Measurements from ENCODE around the gene TBC1D10A.

DNA sequence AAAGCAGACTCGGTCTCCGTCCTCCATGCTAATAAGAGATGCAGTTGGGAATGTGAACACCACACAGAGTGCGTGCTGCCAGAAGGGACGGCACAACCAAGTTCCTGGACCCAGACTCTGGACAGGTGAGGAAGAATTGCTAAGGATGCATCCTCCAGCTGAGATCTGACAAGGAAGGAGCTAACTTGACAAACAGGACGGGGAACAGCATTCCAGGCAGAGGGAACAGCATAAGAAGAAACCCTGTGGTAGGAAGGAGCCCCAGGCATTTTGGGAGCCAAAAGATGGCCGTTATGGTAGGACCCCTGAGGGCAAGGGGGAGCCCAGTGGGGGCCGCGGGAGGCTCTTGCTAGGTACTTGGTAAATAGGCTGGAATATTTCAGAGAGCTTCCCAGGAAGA, 66.1 kb downstream of the TBC1D10A start:
- TF ChIP-seq POLR2AphosphoS5 (IDR thresholded peaks at IDR 0.05; ENCODE audit: low read depth): no peak
- TF ChIP-seq, protein P1, sequence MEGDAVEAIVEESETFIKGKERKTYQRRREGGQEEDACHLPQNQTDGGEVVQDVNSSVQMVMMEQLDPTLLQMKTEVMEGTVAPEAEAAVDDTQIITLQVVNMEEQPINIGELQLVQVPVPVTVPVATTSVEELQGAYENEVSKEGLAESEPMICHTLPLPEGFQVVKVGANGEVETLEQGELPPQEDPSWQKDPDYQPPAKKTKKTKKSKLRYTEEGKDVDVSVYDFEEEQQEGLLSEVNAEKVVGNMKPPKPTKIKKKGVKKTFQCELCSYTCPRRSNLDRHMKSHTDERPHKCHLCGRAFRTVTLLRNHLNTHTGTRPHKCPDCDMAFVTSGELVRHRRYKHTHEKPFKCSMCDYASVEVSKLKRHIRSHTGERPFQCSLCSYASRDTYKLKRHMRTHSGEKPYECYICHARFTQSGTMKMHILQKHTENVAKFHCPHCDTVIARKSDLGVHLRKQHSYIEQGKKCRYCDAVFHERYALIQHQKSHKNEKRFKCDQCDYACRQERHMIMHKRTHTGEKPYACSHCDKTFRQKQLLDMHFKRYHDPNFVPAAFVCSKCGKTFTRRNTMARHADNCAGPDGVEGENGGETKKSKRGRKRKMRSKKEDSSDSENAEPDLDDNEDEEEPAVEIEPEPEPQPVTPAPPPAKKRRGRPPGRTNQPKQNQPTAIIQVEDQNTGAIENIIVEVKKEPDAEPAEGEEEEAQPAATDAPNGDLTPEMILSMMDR (conservative IDR thresholded peaks at IDR 0.05; ENCODE audit: low read depth in 2 of 2): no peak
- no peak for TF ChIP-seq EZH2phosphoT487 (IDR thresholded peaks at IDR 0.05; ENCODE audit: unreplicated experiment)
- TF ChIP-seq REST (IDR thresholded peaks at IDR 0.05; ENCODE audit: unreplicated experiment): no peak
- TF ChIP-seq EZH2 (IDR thresholded peaks at IDR 0.05; ENCODE audit: low read depth, unreplicated experiment): no peak
- TF ChIP-seq ZNF331 (CRISPR knock-in tag; IDR thresholded peaks at IDR 0.05; ENCODE audit: low read depth): no peak
- TF ChIP-seq CREB1 (CRISPR knock-in tag; IDR thresholded peaks at IDR 0.05; ENCODE audit: low read depth): no peak
- no peak for TF ChIP-seq ZNF462 (CRISPR knock-in tag; IDR thresholded peaks at IDR 0.05)
- no peak for TF ChIP-seq STAT1 (IDR thresholded peaks at IDR 0.05; ENCODE audit: unreplicated experiment)
- TF ChIP-seq JUNB (IDR thresholded peaks at IDR 0.05; ENCODE audit: unreplicated experiment): no peak
- no peak for TF ChIP-seq ZNF114 (CRISPR knock-in tag; IDR thresholded peaks at IDR 0.05)
- TF ChIP-seq ETS1 (IDR thresholded peaks at IDR 0.05): no peak
